ENCODE data around the gene SPATS1.
A peak's percentile ranks its signal among the peaks of the same experiment; 100 is the strongest.

The SPATS1 gene

DNA sequence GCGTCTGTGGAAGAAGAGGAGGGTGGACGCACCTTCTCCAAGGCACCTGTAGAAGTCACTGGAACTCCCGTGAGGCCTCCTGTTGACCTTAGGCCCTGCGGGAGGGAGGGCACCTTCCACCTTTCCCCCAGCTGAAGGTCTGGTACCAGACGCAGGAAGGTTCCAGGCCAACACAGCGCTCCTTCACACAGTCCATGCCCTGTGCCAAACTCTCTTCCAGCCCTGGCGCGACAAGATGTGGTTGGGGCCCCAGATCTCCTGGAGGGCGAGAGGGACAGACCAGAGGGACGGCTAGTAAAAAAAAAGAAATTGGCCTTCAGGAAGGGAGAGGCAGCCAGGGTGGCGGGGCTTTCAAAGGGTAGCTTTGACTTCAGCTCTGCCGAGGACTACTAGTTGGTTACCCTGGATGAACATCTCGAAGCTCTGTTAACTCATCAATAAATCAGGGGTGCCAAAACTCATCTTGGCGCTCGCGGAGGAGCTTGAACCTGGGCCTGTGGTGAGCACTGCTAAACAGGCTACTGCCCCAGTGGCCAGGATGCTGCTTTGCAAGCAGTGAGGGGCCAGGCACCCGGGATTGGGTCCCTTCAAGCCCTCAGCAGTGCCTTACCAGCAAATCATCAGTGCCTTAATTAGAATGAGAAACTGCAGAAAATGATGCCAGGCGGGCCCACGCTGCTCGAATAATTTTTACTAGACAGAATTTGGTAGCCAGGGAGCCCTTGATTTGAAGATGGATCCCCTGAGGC, 44.2 kb upstream of the SPATS1 start:
- peak; percentile 25 for ATAC-seq
- no peak for TF ChIP-seq ZNF70 (CRISPR knock-in tag; IDR thresholded peaks at IDR 0.05)
- no peak for TF ChIP-seq PPARA (CRISPR knock-in tag; IDR thresholded peaks at IDR 0.05; ENCODE audit: borderline replicate concordance)
- TF ChIP-seq ZNF8 (CRISPR knock-in tag; IDR thresholded peaks at IDR 0.05): no peak
- TF ChIP-seq ZC3H10 (CRISPR knock-in tag; IDR thresholded peaks at IDR 0.05): no peak
- no peak for TF ChIP-seq TCF4 (CRISPR knock-in tag; IDR thresholded peaks at IDR 0.05; ENCODE audit: borderline replicate concordance)
- no peak for TF ChIP-seq ZFP30 (CRISPR knock-in tag; IDR thresholded peaks at IDR 0.05)
- TF ChIP-seq ISL1 (CRISPR knock-in tag; IDR thresholded peaks at IDR 0.05): no peak
- TF ChIP-seq GLIS3 (CRISPR knock-in tag; IDR thresholded peaks at IDR 0.05): no peak
- TF ChIP-seq ARNTL (CRISPR knock-in tag; IDR thresholded peaks at IDR 0.05; ENCODE audit: borderline replicate concordance, low read depth): no peak
- no peak for TF ChIP-seq SNAI2 (CRISPR knock-in tag; IDR thresholded peaks at IDR 0.05)
- no peak for TF ChIP-seq ESRRG (CRISPR knock-in tag; IDR thresholded peaks at IDR 0.05)
- TF ChIP-seq ZFP3 (CRISPR knock-in tag; IDR thresholded peaks at IDR 0.05): no peak
- TF ChIP-seq ZNF565 (CRISPR knock-in tag; conservative IDR thresholded peaks at IDR 0.05; ENCODE audit: low read depth): no peak
- TF ChIP-seq, protein P1, sequence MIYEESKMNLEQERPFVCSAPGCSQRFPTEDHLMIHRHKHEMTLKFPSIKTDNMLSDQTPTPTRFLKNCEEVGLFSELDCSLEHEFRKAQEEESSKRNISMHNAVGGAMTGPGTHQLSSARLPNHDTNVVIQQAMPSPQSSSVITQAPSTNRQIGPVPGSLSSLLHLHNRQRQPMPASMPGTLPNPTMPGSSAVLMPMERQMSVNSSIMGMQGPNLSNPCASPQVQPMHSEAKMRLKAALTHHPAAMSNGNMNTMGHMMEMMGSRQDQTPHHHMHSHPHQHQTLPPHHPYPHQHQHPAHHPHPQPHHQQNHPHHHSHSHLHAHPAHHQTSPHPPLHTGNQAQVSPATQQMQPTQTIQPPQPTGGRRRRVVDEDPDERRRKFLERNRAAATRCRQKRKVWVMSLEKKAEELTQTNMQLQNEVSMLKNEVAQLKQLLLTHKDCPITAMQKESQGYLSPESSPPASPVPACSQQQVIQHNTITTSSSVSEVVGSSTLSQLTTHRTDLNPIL (CRISPR knock-in tag; IDR thresholded peaks at IDR 0.05; ENCODE audit: low read depth): no peak
- TF ChIP-seq, protein P2, sequence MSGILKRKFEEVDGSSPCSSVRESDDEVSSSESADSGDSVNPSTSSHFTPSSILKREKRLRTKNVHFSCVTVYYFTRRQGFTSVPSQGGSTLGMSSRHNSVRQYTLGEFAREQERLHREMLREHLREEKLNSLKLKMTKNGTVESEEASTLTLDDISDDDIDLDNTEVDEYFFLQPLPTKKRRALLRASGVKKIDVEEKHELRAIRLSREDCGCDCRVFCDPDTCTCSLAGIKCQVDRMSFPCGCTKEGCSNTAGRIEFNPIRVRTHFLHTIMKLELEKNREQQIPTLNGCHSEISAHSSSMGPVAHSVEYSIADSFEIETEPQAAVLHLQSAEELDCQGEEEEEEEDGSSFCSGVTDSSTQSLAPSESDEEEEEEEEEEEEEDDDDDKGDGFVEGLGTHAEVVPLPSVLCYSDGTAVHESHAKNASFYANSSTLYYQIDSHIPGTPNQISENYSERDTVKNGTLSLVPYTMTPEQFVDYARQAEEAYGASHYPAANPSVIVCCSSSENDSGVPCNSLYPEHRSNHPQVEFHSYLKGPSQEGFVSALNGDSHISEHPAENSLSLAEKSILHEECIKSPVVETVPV (CRISPR knock-in tag; IDR thresholded peaks at IDR 0.05): no peak

- ATAC-seq: no peak
- TF ChIP-seq ZNF70 (CRISPR knock-in tag; IDR thresholded peaks at IDR 0.05) (no peak), CSDC2 (CRISPR knock-in tag; IDR thresholded peaks at IDR 0.05) (no peak), ISL1 (CRISPR knock-in tag; IDR thresholded peaks at IDR 0.05) (no peak), ZC3H10 (CRISPR knock-in tag; IDR thresholded peaks at IDR 0.05) (no peak)
- TF ChIP-seq, protein P3, sequence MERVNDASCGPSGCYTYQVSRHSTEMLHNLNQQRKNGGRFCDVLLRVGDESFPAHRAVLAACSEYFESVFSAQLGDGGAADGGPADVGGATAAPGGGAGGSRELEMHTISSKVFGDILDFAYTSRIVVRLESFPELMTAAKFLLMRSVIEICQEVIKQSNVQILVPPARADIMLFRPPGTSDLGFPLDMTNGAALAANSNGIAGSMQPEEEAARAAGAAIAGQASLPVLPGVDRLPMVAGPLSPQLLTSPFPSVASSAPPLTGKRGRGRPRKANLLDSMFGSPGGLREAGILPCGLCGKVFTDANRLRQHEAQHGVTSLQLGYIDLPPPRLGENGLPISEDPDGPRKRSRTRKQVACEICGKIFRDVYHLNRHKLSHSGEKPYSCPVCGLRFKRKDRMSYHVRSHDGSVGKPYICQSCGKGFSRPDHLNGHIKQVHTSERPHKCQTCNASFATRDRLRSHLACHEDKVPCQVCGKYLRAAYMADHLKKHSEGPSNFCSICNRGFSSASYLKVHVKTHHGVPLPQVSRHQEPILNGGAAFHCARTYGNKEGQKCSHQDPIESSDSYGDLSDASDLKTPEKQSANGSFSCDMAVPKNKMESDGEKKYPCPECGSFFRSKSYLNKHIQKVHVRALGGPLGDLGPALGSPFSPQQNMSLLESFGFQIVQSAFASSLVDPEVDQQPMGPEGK (CRISPR knock-in tag; IDR thresholded peaks at IDR 0.05; ENCODE audit: borderline replicate concordance): no peak
- TF ChIP-seq, protein P1 (CRISPR knock-in tag; IDR thresholded peaks at IDR 0.05; ENCODE audit: low read depth): no peak
- TF ChIP-seq, protein P4, sequence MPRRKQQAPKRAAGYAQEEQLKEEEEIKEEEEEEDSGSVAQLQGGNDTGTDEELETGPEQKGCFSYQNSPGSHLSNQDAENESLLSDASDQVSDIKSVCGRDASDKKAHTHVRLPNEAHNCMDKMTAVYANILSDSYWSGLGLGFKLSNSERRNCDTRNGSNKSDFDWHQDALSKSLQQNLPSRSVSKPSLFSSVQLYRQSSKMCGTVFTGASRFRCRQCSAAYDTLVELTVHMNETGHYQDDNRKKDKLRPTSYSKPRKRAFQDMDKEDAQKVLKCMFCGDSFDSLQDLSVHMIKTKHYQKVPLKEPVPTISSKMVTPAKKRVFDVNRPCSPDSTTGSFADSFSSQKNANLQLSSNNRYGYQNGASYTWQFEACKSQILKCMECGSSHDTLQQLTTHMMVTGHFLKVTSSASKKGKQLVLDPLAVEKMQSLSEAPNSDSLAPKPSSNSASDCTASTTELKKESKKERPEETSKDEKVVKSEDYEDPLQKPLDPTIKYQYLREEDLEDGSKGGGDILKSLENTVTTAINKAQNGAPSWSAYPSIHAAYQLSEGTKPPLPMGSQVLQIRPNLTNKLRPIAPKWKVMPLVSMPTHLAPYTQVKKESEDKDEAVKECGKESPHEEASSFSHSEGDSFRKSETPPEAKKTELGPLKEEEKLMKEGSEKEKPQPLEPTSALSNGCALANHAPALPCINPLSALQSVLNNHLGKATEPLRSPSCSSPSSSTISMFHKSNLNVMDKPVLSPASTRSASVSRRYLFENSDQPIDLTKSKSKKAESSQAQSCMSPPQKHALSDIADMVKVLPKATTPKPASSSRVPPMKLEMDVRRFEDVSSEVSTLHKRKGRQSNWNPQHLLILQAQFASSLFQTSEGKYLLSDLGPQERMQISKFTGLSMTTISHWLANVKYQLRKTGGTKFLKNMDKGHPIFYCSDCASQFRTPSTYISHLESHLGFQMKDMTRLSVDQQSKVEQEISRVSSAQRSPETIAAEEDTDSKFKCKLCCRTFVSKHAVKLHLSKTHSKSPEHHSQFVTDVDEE (CRISPR knock-in tag; IDR thresholded peaks at IDR 0.05): no peak
Observed at GRCh38 chr6:44298864-44299263, 43.6 kb upstream of the SPATS1 start.

DNA sequence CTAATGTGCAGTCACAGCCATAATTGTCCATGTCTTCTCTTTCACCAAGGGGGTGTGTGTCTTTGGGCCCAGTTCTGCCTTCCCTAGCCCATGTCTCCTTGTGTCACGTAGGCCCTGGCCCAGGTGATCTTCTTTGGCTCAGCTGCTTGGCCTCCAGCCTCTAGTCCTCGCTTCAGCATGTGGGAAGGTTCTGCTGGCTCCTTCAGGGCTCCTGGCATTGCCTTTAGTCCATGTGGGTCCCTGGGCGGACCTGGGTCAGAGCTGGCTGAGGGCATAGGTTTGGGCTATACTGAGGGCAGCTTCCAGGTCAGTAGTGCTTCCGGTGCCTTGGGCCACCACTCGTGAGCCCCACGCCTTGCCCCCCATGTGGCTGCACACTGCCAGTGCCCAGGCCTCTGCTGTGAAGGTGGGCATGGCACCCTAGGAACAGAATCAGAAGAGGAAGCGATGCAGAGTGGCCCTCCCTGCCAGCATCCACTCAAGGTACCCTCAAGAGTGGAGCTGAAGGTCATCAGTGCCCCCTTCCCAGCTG, 42.1 kb upstream of the SPATS1 start:
- ATAC-seq: no peak
- TF ChIP-seq POU6F1 (CRISPR knock-in tag; IDR thresholded peaks at IDR 0.05; ENCODE audit: borderline replicate concordance, low read depth): no peak
- no peak for TF ChIP-seq ESRRG (CRISPR knock-in tag; IDR thresholded peaks at IDR 0.05)
- TF ChIP-seq ZNF565 (CRISPR knock-in tag; conservative IDR thresholded peaks at IDR 0.05; ENCODE audit: low read depth): no peak
- no peak for TF ChIP-seq ZFP3 (CRISPR knock-in tag; IDR thresholded peaks at IDR 0.05)
- TF ChIP-seq, protein P4 (CRISPR knock-in tag; IDR thresholded peaks at IDR 0.05): no peak
- no peak for TF ChIP-seq ARNTL (CRISPR knock-in tag; IDR thresholded peaks at IDR 0.05; ENCODE audit: borderline replicate concordance, low read depth)
- no peak for TF ChIP-seq RARB (CRISPR knock-in tag; IDR thresholded peaks at IDR 0.05)
- TF ChIP-seq OSR1 (CRISPR knock-in tag; IDR thresholded peaks at IDR 0.05): no peak

Measured in SK-N-SH treated with all-trans-retinoic acid at 6 μM for 48 hours (cell line).